Measurements from ENCODE around the gene FOXE3. TPM values are rescaled to one million over a fixed set of nuclear protein-coding genes. Genes with fewer than 3 reads are reported as not detected.

The FOXE3 gene
- total RNA-seq, 1 experiment from 2014 or later = not detected

DNA sequence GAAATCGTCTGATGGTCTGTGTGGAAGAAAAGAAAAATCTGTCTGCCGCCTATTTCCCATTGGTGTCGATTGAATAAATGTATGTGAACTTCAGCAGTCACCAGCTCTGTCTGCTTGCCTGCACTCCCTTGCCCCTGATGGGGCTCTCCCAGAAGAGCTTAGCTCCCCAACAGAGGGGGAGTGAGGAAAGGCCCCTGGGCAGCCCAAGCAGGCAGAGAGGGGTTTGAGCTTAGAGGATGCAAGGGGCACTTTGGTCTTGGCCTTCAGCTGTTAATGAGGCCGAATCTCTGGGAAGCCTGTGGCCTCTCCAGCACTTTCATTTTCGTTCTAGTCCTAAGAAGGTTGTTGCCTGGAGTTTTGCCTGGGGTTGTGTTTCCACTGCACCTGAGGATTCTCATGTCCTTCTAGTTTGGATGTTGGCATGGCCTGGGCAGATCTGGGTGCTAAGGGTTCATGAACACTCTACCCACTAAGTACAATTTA, 24.6 kb downstream of the FOXE3 start:
- POLR2A ChIA-PET = no interaction called here
- Mint-ChIP-seq H3K36me3 (no peaks in the 10 kb centered on the region), H3K27me3 (ENCODE audit: low read depth) (peaks cover 19% of the 10 kb centered on the region), H3K9me3 (no peaks in the 10 kb centered on the region), H3K27ac (no peak overlapping the region), H3K4me3 (no peak overlapping the region), H3K4me1 (peaks cover 36% of the 10 kb centered on the region)
- TF ChIP-seq KAT7 (CRISPR knock-in tag; IDR thresholded peaks at IDR 0.05; ENCODE audit: borderline replicate concordance) (no peak), TEAD1 (CRISPR knock-in tag; IDR thresholded peaks at IDR 0.05) (no peak), ETV6 (CRISPR knock-in tag; IDR thresholded peaks at IDR 0.05) (no peak), ZNF396 (CRISPR knock-in tag; IDR thresholded peaks at IDR 0.05; ENCODE audit: borderline replicate concordance) (no peak), FOXJ3 (CRISPR knock-in tag; IDR thresholded peaks at IDR 0.05; ENCODE audit: borderline replicate concordance) (no peak), GABPB1 (CRISPR knock-in tag; IDR thresholded peaks at IDR 0.05) (no peak), RELA (CRISPR knock-in tag; IDR thresholded peaks at IDR 0.05; ENCODE audit: borderline replicate concordance) (no peak), SOX15 (CRISPR knock-in tag; IDR thresholded peaks at IDR 0.05) (no peak), EMX1 (CRISPR knock-in tag; IDR thresholded peaks at IDR 0.05) (no peak), MYBL2 (CRISPR knock-in tag; IDR thresholded peaks at IDR 0.05) (no peak), SP1 (CRISPR knock-in tag; conservative IDR thresholded peaks at IDR 0.05) (no peak), ZNF423 (CRISPR knock-in tag; IDR thresholded peaks at IDR 0.05) (no peak), SMAD3 (CRISPR knock-in tag; IDR thresholded peaks at IDR 0.05; ENCODE audit: borderline replicate concordance) (no peak), NFE2L1 (CRISPR knock-in tag; IDR thresholded peaks at IDR 0.05) (no peak)
- TF ChIP-seq, protein P1, sequence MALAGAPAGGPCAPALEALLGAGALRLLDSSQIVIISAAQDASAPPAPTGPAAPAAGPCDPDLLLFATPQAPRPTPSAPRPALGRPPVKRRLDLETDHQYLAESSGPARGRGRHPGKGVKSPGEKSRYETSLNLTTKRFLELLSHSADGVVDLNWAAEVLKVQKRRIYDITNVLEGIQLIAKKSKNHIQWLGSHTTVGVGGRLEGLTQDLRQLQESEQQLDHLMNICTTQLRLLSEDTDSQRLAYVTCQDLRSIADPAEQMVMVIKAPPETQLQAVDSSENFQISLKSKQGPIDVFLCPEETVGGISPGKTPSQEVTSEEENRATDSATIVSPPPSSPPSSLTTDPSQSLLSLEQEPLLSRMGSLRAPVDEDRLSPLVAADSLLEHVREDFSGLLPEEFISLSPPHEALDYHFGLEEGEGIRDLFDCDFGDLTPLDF (CRISPR knock-in tag; IDR thresholded peaks at IDR 0.05) = no peak
- TF ChIP-seq, protein P2, sequence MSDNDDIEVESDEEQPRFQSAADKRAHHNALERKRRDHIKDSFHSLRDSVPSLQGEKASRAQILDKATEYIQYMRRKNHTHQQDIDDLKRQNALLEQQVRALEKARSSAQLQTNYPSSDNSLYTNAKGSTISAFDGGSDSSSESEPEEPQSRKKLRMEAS (CRISPR knock-in tag; IDR thresholded peaks at IDR 0.05) = no peak
- TF ChIP-seq, protein P3, sequence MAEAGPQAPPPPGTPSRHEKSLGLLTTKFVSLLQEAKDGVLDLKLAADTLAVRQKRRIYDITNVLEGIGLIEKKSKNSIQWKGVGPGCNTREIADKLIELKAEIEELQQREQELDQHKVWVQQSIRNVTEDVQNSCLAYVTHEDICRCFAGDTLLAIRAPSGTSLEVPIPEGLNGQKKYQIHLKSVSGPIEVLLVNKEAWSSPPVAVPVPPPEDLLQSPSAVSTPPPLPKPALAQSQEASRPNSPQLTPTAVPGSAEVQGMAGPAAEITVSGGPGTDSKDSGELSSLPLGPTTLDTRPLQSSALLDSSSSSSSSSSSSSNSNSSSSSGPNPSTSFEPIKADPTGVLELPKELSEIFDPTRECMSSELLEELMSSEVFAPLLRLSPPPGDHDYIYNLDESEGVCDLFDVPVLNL (CRISPR knock-in tag; IDR thresholded peaks at IDR 0.05; ENCODE audit: borderline replicate concordance, low read depth) = no peak
- TF ChIP-seq, protein P4, sequence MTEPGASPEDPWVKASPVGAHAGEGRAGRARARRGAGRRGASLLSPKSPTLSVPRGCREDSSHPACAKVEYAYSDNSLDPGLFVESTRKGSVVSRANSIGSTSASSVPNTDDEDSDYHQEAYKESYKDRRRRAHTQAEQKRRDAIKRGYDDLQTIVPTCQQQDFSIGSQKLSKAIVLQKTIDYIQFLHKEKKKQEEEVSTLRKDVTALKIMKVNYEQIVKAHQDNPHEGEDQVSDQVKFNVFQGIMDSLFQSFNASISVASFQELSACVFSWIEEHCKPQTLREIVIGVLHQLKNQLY (CRISPR knock-in tag; IDR thresholded peaks at IDR 0.05) = no peak
- TF ChIP-seq, protein P5, sequence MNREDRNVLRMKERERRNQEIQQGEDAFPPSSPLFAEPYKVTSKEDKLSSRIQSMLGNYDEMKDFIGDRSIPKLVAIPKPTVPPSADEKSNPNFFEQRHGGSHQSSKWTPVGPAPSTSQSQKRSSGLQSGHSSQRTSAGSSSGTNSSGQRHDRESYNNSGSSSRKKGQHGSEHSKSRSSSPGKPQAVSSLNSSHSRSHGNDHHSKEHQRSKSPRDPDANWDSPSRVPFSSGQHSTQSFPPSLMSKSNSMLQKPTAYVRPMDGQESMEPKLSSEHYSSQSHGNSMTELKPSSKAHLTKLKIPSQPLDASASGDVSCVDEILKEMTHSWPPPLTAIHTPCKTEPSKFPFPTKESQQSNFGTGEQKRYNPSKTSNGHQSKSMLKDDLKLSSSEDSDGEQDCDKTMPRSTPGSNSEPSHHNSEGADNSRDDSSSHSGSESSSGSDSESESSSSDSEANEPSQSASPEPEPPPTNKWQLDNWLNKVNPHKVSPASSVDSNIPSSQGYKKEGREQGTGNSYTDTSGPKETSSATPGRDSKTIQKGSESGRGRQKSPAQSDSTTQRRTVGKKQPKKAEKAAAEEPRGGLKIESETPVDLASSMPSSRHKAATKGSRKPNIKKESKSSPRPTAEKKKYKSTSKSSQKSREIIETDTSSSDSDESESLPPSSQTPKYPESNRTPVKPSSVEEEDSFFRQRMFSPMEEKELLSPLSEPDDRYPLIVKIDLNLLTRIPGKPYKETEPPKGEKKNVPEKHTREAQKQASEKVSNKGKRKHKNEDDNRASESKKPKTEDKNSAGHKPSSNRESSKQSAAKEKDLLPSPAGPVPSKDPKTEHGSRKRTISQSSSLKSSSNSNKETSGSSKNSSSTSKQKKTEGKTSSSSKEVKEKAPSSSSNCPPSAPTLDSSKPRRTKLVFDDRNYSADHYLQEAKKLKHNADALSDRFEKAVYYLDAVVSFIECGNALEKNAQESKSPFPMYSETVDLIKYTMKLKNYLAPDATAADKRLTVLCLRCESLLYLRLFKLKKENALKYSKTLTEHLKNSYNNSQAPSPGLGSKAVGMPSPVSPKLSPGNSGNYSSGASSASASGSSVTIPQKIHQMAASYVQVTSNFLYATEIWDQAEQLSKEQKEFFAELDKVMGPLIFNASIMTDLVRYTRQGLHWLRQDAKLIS (CRISPR knock-in tag; IDR thresholded peaks at IDR 0.05; ENCODE audit: borderline replicate concordance) = no peak
- DNase-seq (ENCODE audit: low spot score) (no peak), ATAC-seq (no peak)
- CTCF ChIA-PET = interaction anchor here (0.6 to 3.4 kb wide), 8 partner anchors 9 to 286 kb away, joined by 3 to 20 read pairs (median 4); no protein-coding TSS in a partner anchor
